HT1080 (cell line): ENCODE data around the gene LLPH. TPM values are rescaled to one million over a fixed set of nuclear protein-coding genes. Genes with fewer than 3 reads are reported as not detected.

Source experiments
- DNase-seq: peaks from one replicate; pipeline ENCODE4 v3.0.0-alpha.2; 2015; ENCODE audit warnings: low read depth
- total RNA-seq: library from RNA; depleted of rRNA; stranded (reverse); fragments of >200 nt; shearing (Covaris generic); gene quantifications from 2 replicates; pipeline ENCODE4 v1.2.3, GENCODE V29; 2014; rRNA removed

Gene LLPH
- total RNA-seq, 1 experiment from 2014 or later, result 45.4 TPM

DNA sequence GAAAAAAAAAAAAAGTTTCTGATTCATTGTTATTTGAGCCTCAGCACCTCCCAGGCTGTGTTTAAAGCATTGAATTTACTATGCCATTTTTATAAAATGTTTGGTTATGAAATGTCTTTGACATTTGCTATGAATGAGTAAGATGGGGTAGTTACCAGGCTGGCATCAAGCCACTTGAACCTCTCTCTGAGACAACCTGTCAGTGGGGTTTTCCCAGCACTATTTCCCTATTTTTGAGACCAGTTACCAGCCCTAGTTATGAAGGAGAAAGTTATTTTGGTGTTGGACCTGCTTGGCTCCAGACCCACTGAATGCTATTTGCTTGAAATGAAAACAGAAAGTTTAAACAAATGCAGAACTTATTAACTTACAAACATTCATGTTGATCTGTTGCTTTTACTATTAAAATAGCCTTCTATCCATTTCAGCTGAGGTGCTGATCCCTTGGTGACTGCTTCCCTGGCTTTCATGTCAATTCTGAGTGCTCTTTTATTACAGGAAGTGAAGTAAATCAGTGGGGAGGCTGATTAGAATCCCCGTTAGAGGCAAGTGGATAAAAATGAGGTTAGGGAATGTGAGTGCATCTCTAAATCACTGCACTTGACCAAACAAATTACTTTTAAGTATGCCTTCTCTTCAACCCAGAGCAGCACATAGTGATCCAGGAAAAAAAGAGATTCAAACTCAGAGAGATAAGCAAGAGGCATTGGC, 37.8 kb downstream of the LLPH start:
- no peak for DNase-seq

DNA sequence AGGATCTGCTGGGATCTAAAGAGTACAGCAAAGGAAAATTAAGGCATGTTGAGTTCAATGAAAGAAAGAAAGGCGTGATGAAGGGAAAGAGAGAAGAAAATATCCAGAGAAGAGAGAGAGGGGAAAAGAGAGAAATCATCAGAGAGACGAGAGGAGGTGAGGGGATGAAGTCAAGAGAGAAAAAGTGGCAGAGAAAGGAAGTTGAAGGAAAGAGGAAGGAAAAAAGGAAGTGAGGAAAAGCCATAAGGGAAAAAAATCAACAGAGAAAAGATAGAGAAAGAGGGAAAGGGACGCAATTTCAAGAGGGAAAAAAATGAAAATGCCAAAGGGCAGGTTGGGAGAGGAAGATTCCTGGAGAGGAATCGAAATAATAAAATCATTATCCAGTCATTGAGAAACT, 40.4 kb downstream of the LLPH start:
- DNase-seq, result no peak

- peak; percentile 71 for DNase-seq
These were observed 43.1 kb downstream of the LLPH start for GRCh38 chr12:66087365-66087943.

GRCh38 chr12:66085998-66086397, 44.6 kb downstream of the LLPH start:
- DNase-seq, result no peak

DNA sequence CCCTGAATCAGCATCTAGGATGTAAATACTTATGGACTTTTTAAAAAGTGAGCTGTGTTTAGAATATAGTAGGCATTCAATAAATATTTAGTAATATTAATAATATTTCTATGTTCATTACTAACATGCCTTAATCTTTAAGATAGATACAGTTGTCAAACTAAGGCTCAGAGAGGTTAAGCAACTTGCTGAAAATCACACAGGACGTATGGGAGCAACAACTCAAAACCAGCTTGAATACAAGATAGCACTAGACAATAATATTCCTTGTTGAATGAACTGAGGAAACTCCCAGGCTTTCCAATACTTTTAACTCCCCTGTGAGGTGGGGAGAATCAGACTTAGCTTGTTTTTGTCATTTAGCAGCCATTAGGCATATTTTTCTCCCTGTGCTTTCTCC, 45.3 kb downstream of the LLPH start:
- DNase-seq, result no peak

DNA sequence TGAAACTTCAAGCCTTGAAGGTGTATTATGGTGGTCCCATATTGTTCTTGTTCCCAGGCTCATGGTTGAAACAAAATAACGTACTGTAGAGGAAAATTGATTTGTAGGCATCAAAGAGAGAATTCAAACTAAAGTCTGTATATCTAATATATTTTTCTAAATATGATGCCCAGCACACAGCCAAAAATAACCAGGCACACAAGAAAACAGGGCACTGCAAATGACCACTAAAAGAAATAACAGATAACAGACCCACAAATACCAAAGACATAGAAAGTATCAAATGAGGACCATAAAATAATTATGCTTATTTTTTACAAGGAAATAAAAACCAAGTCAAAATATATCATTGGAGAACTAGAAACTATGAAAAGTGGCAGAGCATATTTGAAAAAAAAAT, 46.8 kb downstream of the LLPH start:
- DNase-seq, result no peak

DNA sequence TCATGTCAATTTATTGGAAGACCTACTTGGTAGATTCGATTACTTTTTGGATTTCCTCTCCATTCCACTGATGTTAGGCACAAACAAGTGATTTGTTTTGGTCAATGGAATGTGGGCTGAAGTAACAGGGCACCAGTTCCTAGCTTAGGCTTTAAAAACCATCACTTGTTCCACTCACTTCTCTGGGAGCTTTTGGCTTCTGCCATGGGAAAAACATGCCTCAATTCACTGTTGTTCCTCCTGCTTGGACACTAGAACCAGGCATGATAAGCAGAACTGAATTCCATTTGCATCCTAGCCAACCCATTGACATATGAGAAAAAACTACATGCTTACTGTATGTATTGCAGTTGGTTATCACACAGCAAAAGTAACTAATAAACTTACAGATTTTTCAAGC, 47.8 kb downstream of the LLPH start:
- DNase-seq, result no peak

DNA sequence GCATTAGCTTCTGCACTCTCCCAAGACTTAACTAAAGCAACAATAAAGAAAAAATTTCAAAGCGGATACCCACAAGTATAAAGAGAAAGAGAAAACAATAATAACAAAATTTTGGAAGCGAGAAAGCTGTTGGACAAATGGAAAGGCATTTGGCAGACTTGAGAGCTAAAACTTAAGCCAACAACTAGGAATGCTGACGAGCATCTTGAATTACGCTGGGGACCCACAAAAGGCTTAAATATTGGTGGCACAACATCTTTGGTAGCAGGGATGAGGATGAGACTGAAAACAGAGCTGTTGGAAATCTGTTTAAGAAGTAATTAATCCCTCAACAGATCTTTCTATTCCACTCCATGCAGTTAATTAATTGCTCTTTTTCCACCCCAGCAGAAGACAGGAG, 49.8 kb downstream of the LLPH start:
- no peak for DNase-seq

GRCh38 chr12:66077542-66077941, 53.0 kb downstream of the LLPH start:
- no peak for DNase-seq

GRCh38 chr12:66074561-66074960, 56.0 kb downstream of the LLPH start:
- DNase-seq, result no peak

DNA sequence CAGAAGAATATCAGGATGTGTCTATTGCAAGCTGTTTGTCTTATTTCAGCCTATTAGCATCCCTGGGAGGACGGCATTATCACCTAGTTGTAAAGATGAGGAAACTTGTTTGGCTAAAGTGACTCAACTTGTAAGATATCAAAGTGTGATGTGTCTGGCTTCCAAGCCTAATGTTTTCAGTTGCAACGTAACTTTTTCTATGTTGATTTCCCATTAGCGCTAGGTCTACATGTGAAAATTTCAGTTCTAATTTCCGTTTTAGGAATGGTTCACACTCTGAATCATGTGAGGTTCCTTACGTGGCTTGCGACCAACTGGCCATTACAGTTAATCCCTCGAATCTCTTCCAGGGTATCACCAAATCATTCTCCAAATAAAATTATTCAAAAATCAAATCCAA, 58.0 kb downstream of the LLPH start:
- DNase-seq, result no peak

GRCh38 chr12:66072135-66072534, 58.4 kb downstream of the LLPH start:
- no peak for DNase-seq

- no peak for DNase-seq
These were observed 59.0 kb downstream of the LLPH start for GRCh38 chr12:66071549-66071948.

DNA sequence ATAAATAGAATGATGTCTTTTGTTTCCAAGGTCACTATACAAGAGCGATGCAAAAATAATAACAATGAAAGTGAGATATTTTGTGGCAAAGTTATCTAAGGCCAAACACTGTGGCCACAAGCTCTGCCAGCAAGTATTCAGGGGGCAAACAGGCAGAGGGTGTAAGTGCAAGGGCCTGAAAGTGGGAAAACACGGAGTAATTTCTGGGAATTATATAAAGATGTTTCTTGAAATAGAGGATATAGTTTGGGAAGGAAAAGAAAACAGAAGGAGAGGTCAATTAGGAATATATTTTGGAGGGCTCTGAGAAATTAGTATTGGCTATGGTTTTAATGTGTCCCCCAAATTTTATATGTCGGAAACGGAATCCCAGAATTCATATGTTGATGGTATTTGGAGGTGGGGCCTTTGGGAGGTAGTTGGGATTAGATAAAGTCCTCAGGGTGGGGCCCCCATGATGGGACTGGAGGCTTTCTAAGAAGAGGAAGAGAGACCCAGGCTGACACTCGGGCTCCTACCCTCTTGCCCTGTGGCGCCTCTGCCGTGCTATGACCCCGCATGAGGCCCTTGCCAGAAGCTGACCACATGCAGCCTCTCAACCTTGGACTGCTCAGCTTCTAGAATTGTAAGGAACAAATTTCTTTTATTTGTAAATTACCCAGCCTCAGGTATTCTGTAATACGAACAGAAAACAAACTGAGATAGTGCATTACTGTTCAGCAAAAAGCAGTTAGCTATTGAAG, 60.0 kb downstream of the LLPH start:
- DNase-seq, result no peak

GRCh38 chr12:66066929-66067523, 63.5 kb downstream of the LLPH start:
- no peak for DNase-seq

Other genes starting within 250 kb of the LLPH start
- gene TMBIM4, start 39.2 kb upstream of the LLPH start, total RNA-seq, result 30.5 and 39.0 TPM in 2 replicates
- gene IRAK3, start 58.5 kb upstream of the LLPH start, total RNA-seq, result 0.03 TPM in 1 of 2 replicates, not detected in the other
- 1.1 and 1.4 TPM in 2 replicates for gene HELB, start 171.7 kb upstream of the LLPH start, total RNA-seq